Measurements from ENCODE around the gene CMAS. TPM values are rescaled to one million over a fixed set of nuclear protein-coding genes. Genes with fewer than 3 reads are reported as not detected.

Gene CMAS
- total RNA-seq, 1 donor from 2014 or later, result 35.1 TPM

Other genes with a start within 250 kb of the CMAS start
- 0.40 and 1.7 TPM in 2 replicates for gene ABCC9, start 104.8 kb upstream of the CMAS start, total RNA-seq